Lower leg skin (tissue), 4 donors: Measurements from ENCODE around the gene TBX15. TPM values are rescaled to one million over a fixed set of nuclear protein-coding genes. Genes with fewer than 3 reads are reported as not detected.

Experiments used
- DNase-seq, 2 donors: peaks; one replicate each; pipeline ENCODE4 v3.0.0-alpha.2; 2019; ENCODE audit warnings: low spot score in 2 of 2
- H3K4me3 ChIP-seq: fragments of 200-600 bp; sonication (generic); 2 replicates; pipeline ENCODE4 v1.5.1; 2017; ENCODE audit warnings: mild to moderate bottlenecking, low read depth; ENCODE audit not compliant: poor library complexity, severe bottlenecking
- POLR2A ChIP-seq, 2 donors: fragments of 450-650 bp; IDR thresholded peaks; one replicate each; pipeline ENCODE4 v1.6.1; 2016 to 2017; ENCODE audit warnings: antibody characterized with exemption in 2 of 2, mild to moderate bottlenecking in 1 of 2, moderate library complexity in 1 of 2
- WGBS, 2 donors: methylation state at CpG; one replicate each; pipeline ENCODE4 v1.1.5; 2018; 5-methylcytosine and 5-hydroxymethylcytosine counted together
- intact Hi-C: fragments of 100-400 bp; cut with DNase I; formaldehyde crosslinking; loops from one replicate; pipeline ENCODE4 v1.15.0; 2023; ENCODE audit warnings: low total_unique reads
- total RNA-seq, 4 donors: library from RNA; depleted of rRNA; stranded (reverse); fragments of >200 nt; gene quantifications; one replicate each; pipeline ENCODE4 v1.1.0, GENCODE V29; 2016
- TF ChIP-seq, protein P1 (sequence below), 3 donors: fragments of 450-650 bp; IDR thresholded peaks; one replicate each; pipeline ENCODE4 v1.5.1; 2016; ENCODE audit warnings: antibody characterized with exemption in 3 of 3, mild to moderate bottlenecking in 3 of 3, moderate library complexity in 2 of 3

TBX15 gene
- total RNA-seq, 4 donors from 2014 or later, result 4.7 to 17.0 (median 5.9) TPM

DNA sequence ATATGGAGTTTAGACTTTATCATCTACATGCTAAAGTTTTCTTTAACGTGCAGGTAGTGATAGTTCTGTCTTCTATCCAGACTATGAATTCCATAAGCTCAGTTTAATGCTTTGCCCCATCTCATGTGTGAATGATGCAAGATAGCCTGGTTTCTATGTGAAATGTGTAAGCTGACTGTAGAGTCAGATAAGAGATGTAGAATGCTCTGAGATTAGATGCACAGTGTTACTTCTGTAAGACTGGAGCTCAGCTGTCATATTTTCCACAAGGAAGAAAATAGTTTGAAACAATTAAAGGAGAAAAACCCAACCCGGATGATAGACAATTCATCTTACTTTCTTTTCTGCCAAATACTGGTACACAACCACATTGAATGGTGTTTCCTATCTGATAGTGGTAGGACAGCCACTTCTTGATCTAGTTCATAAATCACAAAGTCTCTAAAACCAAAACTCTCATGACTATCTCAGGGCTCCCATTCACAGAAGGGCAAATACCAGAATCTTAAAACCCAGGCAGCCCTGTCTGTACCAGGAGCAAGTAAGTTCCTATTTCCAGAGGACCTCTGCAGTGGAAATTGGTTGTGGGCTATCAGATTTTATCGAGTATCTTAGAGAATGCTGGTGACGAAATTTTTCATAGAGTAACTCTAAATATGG is 50.6 kb downstream of the TBX15 start:
- TF ChIP-seq, protein P1, sequence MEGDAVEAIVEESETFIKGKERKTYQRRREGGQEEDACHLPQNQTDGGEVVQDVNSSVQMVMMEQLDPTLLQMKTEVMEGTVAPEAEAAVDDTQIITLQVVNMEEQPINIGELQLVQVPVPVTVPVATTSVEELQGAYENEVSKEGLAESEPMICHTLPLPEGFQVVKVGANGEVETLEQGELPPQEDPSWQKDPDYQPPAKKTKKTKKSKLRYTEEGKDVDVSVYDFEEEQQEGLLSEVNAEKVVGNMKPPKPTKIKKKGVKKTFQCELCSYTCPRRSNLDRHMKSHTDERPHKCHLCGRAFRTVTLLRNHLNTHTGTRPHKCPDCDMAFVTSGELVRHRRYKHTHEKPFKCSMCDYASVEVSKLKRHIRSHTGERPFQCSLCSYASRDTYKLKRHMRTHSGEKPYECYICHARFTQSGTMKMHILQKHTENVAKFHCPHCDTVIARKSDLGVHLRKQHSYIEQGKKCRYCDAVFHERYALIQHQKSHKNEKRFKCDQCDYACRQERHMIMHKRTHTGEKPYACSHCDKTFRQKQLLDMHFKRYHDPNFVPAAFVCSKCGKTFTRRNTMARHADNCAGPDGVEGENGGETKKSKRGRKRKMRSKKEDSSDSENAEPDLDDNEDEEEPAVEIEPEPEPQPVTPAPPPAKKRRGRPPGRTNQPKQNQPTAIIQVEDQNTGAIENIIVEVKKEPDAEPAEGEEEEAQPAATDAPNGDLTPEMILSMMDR (IDR thresholded peaks at IDR 0.05), result no peak
- no peak overlapping the region for H3K4me3 ChIP-seq
- DNase-seq, result no peak
- intact Hi-C loops, result no loop called here
- WGBS, 2 donors, result 73 to 74% methylated on average over 4 of the region's 4 CpGs

DNA sequence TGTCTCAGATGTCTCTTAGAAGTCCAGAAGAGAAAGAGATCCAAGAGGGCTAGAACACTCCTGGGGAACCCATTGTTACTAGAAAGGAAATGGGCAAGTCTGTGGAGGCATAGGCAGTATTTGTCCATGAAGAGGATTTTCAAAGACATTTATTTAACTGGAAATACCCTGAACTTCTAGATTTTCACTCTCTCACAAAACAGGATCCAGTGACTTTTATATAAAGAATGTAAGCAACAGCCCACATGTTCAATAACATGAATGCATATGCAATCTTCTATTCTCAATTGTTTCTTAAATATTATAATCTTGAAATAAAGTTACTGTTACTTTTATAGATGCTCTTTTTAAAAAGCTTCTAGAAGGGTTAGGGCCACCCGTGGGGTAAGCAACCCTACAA is 53.4 kb downstream of the TBX15 start:
- intact Hi-C loops, result no loop called here
- WGBS, 2 donors, result 85% methylated on average over 1 of the region's 1 CpG
- no peak for DNase-seq

DNA sequence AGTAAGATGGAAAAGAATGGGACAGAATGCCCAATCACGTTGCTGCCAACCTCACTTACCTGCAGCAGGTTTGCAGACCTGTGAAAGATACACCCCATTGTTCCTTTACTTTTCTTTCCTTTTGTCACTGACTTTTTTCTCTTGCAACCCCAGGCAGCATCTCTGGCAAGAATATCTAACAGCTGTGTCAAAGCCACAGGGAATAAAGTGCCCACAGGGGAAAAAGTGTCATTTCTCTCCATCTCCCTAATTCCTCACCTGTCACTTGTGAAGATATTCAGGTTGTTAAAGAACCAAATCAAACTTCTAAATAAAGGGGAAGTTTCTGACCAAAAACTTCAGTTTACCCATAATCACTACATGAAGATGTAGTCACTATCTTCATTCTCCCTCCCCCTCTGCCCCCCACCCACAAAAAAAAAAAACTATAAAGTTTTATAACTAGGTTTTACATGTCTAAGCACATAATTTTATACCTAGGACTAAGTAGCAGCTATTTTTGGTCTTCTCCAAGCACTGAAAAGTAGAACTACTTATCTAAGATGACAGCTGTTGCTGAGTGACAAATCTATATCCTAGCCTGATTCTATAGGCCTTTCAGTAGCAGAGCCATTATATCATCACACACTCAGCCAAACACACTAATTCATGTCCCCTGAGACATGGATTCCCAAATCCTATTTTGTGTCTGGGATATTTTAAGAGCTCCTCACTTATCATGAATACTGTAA is 54.9 kb downstream of the TBX15 start:
- WGBS, 2 donors, result 24 to 68% methylated on average over 1 of the region's 1 CpG
- intact Hi-C loops, result no loop called here
- DNase-seq, result no peak
- TF ChIP-seq, protein P1 (IDR thresholded peaks at IDR 0.05), result no peak
- no peak for TF ChIP-seq POLR2A (IDR thresholded peaks at IDR 0.05)
- H3K4me3 ChIP-seq, result no peak overlapping the region

More for the DNA sequence above, 53.4 kb downstream of the TBX15 start:
- no peak for TF ChIP-seq POLR2A (IDR thresholded peaks at IDR 0.05)
- H3K4me3 ChIP-seq, result no peak overlapping the region

DNA sequence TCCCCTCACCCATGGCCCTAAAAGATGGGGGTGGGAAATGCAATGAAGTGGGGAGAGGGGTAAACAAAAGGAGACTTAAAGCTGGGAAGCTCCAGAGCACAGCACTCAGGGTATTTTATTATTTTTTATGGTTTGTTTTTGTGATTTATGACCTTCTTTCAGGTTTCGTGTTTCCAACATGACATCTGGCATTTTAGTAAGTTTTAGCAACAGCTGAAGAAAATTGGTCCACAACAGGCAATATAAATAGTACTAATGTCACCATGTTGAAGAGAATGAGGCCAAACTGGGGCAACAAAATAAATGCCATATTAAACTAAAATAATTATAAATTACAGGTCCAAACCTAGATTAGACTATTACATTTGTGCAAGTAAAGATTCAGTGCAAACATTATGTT is 56.3 kb downstream of the TBX15 start:
- 13 to 24% methylated on average over 1 of the region's 1 CpG for WGBS, 2 donors
- TF ChIP-seq, protein P1 (IDR thresholded peaks at IDR 0.05), result no peak
- TF ChIP-seq POLR2A (IDR thresholded peaks at IDR 0.05), result no peak
- intact Hi-C loops, result no loop called here

DNA sequence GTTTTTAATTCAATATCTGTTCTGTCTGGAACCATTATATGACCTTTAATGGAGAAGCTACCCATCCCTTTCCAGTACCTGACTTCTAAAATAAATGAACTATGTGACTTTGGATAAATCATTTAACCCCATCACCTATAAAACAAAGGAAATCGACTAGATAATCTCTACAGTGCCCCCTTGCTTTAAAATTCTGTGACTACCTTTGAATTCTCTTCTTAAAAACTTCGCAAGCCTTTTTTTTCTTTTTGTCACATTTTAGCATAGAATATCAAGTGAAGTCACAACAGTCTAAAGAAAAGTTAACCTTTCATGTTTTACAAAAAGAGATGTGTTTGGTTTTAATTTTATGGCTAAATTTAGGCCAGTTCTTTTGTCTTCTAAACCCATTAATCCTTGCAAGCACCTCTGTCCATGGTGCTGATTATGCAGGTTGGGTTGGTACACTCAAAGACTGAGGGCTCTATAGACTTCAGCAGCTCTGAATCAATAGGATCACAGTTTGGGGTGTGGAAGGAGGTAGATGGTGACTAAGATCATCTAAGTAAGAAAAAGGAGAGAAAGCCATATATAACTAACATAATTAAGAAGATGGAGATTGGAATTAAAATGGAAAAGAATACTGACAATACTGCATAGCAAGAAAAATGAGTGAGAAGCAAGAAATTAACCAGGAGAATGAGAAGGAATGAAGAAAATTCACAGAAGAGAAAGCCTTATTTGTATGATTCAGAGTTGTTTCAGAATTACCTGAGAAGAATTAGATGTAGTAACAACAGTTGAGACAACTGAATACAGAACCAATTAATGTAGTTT is 59.2 kb downstream of the TBX15 start:
- no peak for DNase-seq
- WGBS, 2 donors, result 62 to 66% methylated on average over 2 of the region's 2 CpGs
- intact Hi-C loops, result no loop called here
- TF ChIP-seq, protein P1 (IDR thresholded peaks at IDR 0.05), result no peak
- no peak for TF ChIP-seq POLR2A (IDR thresholded peaks at IDR 0.05)
- no peak overlapping the region for H3K4me3 ChIP-seq

More for the DNA sequence above, 56.3 kb downstream of the TBX15 start:
- no peak for DNase-seq
- H3K4me3 ChIP-seq, result no peak overlapping the region
